ENCODE data around the gene KPNA1. TPM values are rescaled to one million over a fixed set of nuclear protein-coding genes. Genes with fewer than 3 reads are reported as not detected.

KPNA1 gene
- total and polyA plus RNA-seq, 2 of the 13 experiments (the other 11 are each of a cell fraction or from before 2014, with no cell fraction given): 15.4 to 30.0 TPM

GRCh38 chr3:122536632-122537001 lies 21.9 kb upstream of the KPNA1 start (continued):
- no peak for TF ChIP-seq MED8 (CRISPR knock-in tag; IDR thresholded peaks at IDR 0.05; ENCODE audit: insufficient replicate concordance)
- TF ChIP-seq ZFP62 (CRISPR knock-in tag; IDR thresholded peaks at IDR 0.05): no peak
- TF ChIP-seq ZNF343 (CRISPR knock-in tag; IDR thresholded peaks at IDR 0.05): no peak

- DNase-seq (ENCODE audit: low spot score): no peak
- Histone ChIP-seq H3K4me1 (ENCODE audit: insufficient read depth, low read length) (no peaks in the 10 kb centered on the region), H3K27me3 (ENCODE audit: control insufficient read depth in 1 of 2, insufficient read depth in 2 of 2, low read length in 2 of 2) (no peaks in the 10 kb centered on the region), H2AFZ (ENCODE audit: low read length) (no peak overlapping the region), H3K4me2 (ENCODE audit: low read depth, low read length) (no peak overlapping the region), H3K9ac (ENCODE audit: insufficient read depth, low read depth, low read length) (no peak overlapping the region), H4K20me1 (ENCODE audit: insufficient read depth, low read length) (no peaks in the 10 kb centered on the region), H3K79me2 (ENCODE audit: insufficient read depth, low read length) (no peaks in the 10 kb centered on the region), H3K36me3 (replicated peaks in 1 of 2; ENCODE audit: control insufficient read depth in 1 of 2, insufficient read depth in 2 of 2, low read length in 2 of 2) (0 out of 5 replicates have a peak, but pooled peaks cover 0 to 3% of the 10 kb centered on the region in 2 experiments), H3K9me3 (ENCODE audit: low read length) (no peaks in the 10 kb centered on the region), H3K4me3 (replicated peaks in 1 of 3; ENCODE audit: insufficient read depth in 1 of 3, low read depth in 2 of 3, low read length in 3 of 3) (no peak overlapping the region), H3K27ac (ENCODE audit: extremely low read length, insufficient read depth, low read length) (no peak overlapping the region)
- ChIA-PET POLR2A (no interaction called here), CTCF (ENCODE audit: low intra/inter-chr PET ratio, low total read pairs) (no interaction called here)
- ATAC-seq: no peak
- TF ChIP-seq U2AF1 (optimal IDR thresholded peaks at IDR 0.05; ENCODE audit: low read depth, low read length) (no peak), U2AF2 (IDR thresholded peaks at IDR 0.05; ENCODE audit: low read depth, low read length) (no peak), MED13 (CRISPR knock-in tag; IDR thresholded peaks at IDR 0.05) (no peak), MLLT10 (CRISPR knock-in tag; IDR thresholded peaks at IDR 0.05) (no peak), ZNF460 (CRISPR knock-in tag; IDR thresholded peaks at IDR 0.05; ENCODE audit: borderline replicate concordance) (no peak)
- no peak for FAIRE-seq
- in situ Hi-C loops (cut with HindIII; ENCODE audit: extremely low pct_ligation_motif_present, low pct_unique_long_range_greater_than_20kb): no loop called here
- intact Hi-C loops (cut with micrococcal nuclease; ENCODE audit: unreplicated experiment): no loop called here
- BruUV-seq (replicated peaks): no TSS peak
- 97% methylated on average over 6 of the region's 6 CpGs for WGBS (ENCODE audit: low lambda C conversion rate)
Observed at GRCh38 chr3:122535964-122536631, 21.4 kb upstream of the KPNA1 start.

All from HepG2 (cell line).